ENCODE data around the gene ISLR2. TPM values are rescaled to one million over a fixed set of nuclear protein-coding genes. Genes with fewer than 3 reads are reported as not detected.

The ISLR2 gene
- total RNA-seq, 1 donor from 2014 or later, result not detected

DNA sequence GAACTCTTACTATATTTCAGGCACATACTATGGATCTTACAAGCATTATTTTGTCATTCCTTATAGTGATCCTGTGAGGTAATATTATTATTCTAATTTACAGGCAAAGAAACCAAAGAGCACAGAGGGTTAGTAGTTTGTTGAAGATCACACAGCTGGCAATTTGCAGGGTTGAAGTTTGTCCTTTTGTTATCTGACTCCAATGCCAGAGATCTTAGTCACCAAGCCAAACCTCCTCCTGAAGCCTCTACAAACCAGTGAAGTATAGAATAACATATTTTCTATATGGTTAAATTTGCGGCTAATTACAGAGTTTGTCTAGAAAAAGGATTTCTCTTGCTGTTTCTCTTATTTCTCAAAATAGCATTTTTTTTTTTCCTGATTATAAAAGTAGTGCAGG lies 11.2 kb downstream of the ISLR2 start:
- no peaks in the 10 kb centered on the region for H3K36me3 Mint-ChIP-seq (ENCODE audit: low read depth)
- CTCF ChIA-PET, result no interaction called here
- peaks cover 9% of the 10 kb centered on the region for H3K4me1 Mint-ChIP-seq

DNA sequence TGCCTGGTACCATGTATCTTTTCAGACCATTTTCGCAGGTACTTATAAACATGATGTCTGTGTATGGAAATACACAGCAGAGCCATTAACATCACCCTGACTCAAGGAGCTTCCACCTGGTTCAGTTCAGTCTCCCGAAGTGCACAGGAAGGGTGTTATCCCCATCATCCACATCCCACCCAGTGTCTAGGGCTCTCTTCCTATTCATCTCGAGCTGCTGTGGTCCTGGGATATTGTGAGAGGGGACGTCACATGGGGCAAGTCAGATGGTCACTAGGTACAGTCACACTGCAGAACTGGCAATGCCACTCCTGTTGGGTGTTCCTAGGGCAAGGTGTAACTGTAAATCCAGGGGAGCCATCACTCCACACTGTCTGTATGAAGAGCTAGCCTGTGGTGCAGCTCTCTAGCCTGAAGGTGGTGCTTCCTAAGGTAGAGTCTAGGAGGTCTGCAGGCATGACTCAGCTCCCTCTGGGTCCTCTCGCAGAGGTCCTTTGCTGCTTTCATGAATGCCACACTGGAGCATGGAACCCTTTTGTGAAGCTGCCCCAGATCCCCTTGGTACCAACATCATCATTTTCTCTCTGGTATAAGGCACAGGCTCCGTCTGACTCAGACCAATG lies 13.9 kb downstream of the ISLR2 start:
- Mint-ChIP-seq H3K36me3 (ENCODE audit: low read depth) (no peaks in the 10 kb centered on the region), H3K9me3 (peaks cover 6% of the 10 kb centered on the region)
- CTCF ChIA-PET, result interaction anchor here (0.6 kb wide), 1 partner anchor 103 kb away, joined by 3 read pairs; no protein-coding TSS in a partner anchor

More for the DNA sequence above, 11.2 kb downstream of the ISLR2 start:
- POLR2A ChIA-PET, result no interaction called here
- TF ChIP-seq, protein P1, sequence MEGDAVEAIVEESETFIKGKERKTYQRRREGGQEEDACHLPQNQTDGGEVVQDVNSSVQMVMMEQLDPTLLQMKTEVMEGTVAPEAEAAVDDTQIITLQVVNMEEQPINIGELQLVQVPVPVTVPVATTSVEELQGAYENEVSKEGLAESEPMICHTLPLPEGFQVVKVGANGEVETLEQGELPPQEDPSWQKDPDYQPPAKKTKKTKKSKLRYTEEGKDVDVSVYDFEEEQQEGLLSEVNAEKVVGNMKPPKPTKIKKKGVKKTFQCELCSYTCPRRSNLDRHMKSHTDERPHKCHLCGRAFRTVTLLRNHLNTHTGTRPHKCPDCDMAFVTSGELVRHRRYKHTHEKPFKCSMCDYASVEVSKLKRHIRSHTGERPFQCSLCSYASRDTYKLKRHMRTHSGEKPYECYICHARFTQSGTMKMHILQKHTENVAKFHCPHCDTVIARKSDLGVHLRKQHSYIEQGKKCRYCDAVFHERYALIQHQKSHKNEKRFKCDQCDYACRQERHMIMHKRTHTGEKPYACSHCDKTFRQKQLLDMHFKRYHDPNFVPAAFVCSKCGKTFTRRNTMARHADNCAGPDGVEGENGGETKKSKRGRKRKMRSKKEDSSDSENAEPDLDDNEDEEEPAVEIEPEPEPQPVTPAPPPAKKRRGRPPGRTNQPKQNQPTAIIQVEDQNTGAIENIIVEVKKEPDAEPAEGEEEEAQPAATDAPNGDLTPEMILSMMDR (IDR thresholded peaks at IDR 0.05), result no peak
- Mint-ChIP-seq H3K9me3 (peaks cover 5% of the 10 kb centered on the region), H3K27me3 (peaks cover 54% of the 10 kb centered on the region), H3K4me3 (no peak overlapping the region), H3K27ac (no peak overlapping the region)
- ATAC-seq (ENCODE audit: low read depth) (no peak), DNase-seq (no peak)
- intact Hi-C loops (cut with micrococcal nuclease), result no loop called here

DNA sequence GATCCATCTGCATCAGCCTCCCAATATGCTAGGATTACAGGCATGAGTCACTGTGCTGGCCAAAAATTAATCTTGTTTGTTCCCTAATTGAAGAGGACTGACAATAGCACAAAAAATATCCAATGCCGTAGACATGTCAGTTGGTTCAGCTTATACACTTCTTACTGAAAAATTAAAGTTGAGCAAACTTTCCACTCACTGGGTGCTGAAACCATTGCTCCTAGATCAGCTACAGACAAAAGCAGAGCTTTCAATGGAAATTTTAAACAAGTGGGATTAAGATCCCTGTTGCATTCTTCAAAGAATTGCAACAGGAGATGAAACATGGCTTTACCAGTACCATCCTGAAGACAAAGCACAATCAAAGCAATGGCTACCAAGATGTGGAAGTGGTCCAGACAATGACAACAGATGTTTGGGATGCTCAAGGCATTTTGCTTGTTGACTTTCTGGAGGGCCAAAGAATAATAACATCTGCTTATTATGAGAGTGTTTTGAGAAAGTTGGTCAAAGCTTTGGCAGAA lies 16.0 kb downstream of the ISLR2 start:
- no peak overlapping the region for H3K27ac Mint-ChIP-seq
- no peaks in the 10 kb centered on the region for H3K4me1 Mint-ChIP-seq
- DNase-seq, result no peak
- TF ChIP-seq, protein P1 (IDR thresholded peaks at IDR 0.05), result no peak
- no peaks in the 10 kb centered on the region for H3K36me3 Mint-ChIP-seq (ENCODE audit: low read depth)
- ATAC-seq (ENCODE audit: low read depth), result no peak
- H3K4me3 Mint-ChIP-seq, result no peak overlapping the region
- CTCF ChIA-PET, result interaction anchor here (1.3 kb wide), 1 partner anchor 11 kb away, joined by 3 read pairs; no protein-coding TSS in a partner anchor
- H3K9me3 Mint-ChIP-seq, result peaks cover 6% of the 10 kb centered on the region
- H3K27me3 Mint-ChIP-seq, result peaks cover 32% of the 10 kb centered on the region
- intact Hi-C loops (cut with micrococcal nuclease), result no loop called here
- POLR2A ChIA-PET, result no interaction called here

More for the DNA sequence above, 13.9 kb downstream of the ISLR2 start:
- Mint-ChIP-seq H3K27me3 (peaks cover 37% of the 10 kb centered on the region), H3K27ac (no peak overlapping the region), H3K4me1 (no peaks in the 10 kb centered on the region), H3K4me3 (no peak overlapping the region)
- DNase-seq (no peak), ATAC-seq (ENCODE audit: low read depth) (no peak)
- intact Hi-C loops (cut with micrococcal nuclease), result no loop called here
- TF ChIP-seq, protein P1 (IDR thresholded peaks at IDR 0.05), result no peak
- POLR2A ChIA-PET, result no interaction called here

DNA sequence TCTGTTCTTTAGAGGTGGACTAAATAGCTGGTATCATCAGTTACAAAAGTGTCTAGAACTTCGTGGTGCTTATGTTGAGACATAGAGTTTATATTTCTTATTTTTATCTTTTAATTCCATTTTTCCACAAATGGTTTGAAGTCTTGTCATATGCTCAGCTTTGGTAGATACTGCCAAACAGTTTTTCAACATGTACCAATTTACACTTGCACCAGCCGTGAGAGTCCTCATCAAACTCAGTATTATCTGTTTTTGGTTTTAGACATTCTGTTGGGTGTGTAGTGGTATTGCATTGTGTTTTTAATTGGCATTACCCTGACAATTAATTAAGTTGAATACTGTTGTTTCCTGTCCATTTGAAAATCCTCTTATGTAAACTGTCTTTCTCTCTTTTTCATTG lies 16.7 kb downstream of the ISLR2 start:
- H3K36me3 Mint-ChIP-seq (ENCODE audit: low read depth), result no peaks in the 10 kb centered on the region
- H3K9me3 Mint-ChIP-seq, result peaks cover 6% of the 10 kb centered on the region
- H3K27me3 Mint-ChIP-seq, result peaks cover 39% of the 10 kb centered on the region
- no peak overlapping the region for H3K27ac Mint-ChIP-seq
- H3K4me3 Mint-ChIP-seq, result no peak overlapping the region
- ChIA-PET POLR2A (no interaction called here), CTCF (interaction anchor here (1.3 kb wide), 1 partner anchor 11 kb away, joined by 3 read pairs; no protein-coding TSS in a partner anchor)
- TF ChIP-seq, protein P1 (IDR thresholded peaks at IDR 0.05), result no peak
- ATAC-seq (ENCODE audit: low read depth) (no peak), DNase-seq (no peak)
- no peaks in the 10 kb centered on the region for H3K4me1 Mint-ChIP-seq
- intact Hi-C loops (cut with micrococcal nuclease), result no loop called here

DNA sequence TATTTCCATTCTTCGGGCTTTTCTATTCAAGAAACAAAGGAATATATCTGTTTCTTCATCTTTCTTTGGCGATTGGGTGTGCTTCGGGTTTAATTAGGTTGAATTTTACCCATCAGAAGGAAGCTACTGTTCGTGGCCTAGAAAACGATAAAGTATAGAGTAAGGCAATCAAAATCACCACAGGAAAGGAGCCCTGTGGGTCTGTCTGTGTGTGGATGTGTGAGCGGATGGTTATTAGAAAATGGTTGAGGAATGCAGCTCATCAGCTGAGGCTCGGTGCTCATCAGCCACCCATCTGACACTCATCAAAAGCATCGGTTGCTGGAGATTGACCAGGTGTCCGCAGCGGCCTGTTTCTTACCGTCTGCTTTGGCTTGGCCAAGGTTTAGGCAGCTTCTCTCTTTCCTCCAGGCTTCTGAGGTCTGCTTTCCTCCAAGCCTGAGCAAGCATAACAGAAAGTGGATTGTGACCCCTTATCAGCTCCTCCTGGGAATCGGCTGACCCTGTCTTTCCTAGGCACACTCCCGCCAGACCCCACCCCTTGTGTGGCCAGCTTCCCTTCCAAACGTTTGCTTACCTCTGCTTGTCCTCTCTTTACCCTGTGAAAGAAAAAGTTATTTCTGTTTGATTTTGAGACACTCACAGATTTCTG lies 25.5 kb downstream of the ISLR2 start:
- peaks cover 35% of the 10 kb centered on the region for H3K27me3 Mint-ChIP-seq
- ChIA-PET CTCF (no interaction called here), POLR2A (no interaction called here)
- no peak overlapping the region for H3K4me3 Mint-ChIP-seq
- no peaks in the 10 kb centered on the region for H3K36me3 Mint-ChIP-seq (ENCODE audit: low read depth)
- H3K4me1 Mint-ChIP-seq, result peaks cover 7% of the 10 kb centered on the region
- no peaks in the 10 kb centered on the region for H3K9me3 Mint-ChIP-seq
- H3K27ac Mint-ChIP-seq, result no peak overlapping the region
- ATAC-seq (ENCODE audit: low read depth), result no peak
- no peak for DNase-seq
- TF ChIP-seq, protein P1 (IDR thresholded peaks at IDR 0.05), result no peak
- intact Hi-C loops (cut with micrococcal nuclease), result no loop called here
